Neural cell (in vitro differentiated cells): ENCODE measurements around the gene TBC1D5. TPM values are rescaled to one million over a fixed set of nuclear protein-coding genes. Genes with fewer than 3 reads are reported as not detected.

Source experiments
- H2AFZ ChIP-seq: fragments of 200-600, 300-800 bp; sonication (generic), shearing (Covaris generic); 2 replicates; pipeline ENCODE4 v1.6.0; 2014; ENCODE audit warnings: low read depth, mild to moderate bottlenecking, antibody characterized with exemption, low read length, moderate library complexity
- H3F3A ChIP-seq: fragments of 200-600 bp; shearing (Covaris generic); 2 replicates; pipeline ENCODE4 v1.6.1; 2016; ENCODE audit warnings: mild to moderate bottlenecking, moderate library complexity, mixed read lengths, antibody characterized with exemption, low read length; ENCODE audit not compliant: insufficient read depth, poor library complexity, severe bottlenecking
- H3K27ac ChIP-seq: fragments of 200-600, 300-800 bp; sonication (generic), shearing (Covaris generic); 2 replicates; pipeline ENCODE4 v1.5.1; 2014; ENCODE audit warnings: mild to moderate bottlenecking, low read length, moderate library complexity
- H3K27me3 ChIP-seq: fragments of 300-800, 200-600 bp; sonication (generic), shearing (Covaris generic); 2 replicates; pipeline ENCODE4 v1.6.0; 2014; ENCODE audit warnings: mild to moderate bottlenecking, low read depth, low read length, moderate library complexity; ENCODE audit not compliant: insufficient read depth
- H3K36me3 ChIP-seq: fragments of 300-800, 200-600 bp; sonication (generic), shearing (Covaris generic); 2 replicates; pipeline ENCODE4 v1.5.1; 2014; ENCODE audit warnings: mild to moderate bottlenecking, antibody characterized with exemption, low read length, moderate library complexity; ENCODE audit not compliant: insufficient read depth
- H3K4me2 ChIP-seq: fragments of 300-800, 200-600 bp; sonication (generic), shearing (Covaris generic); 2 replicates; pipeline ENCODE4 v1.6.0; 2014; ENCODE audit warnings: mild to moderate bottlenecking, low read length
- H3K4me3 ChIP-seq: fragments of 300-800, 200-600 bp; sonication (generic), shearing (Covaris generic); 2 replicates; pipeline ENCODE4 v1.5.1; 2014; ENCODE audit warnings: mild to moderate bottlenecking, low read length, moderate library complexity
- H3K79me2 ChIP-seq: fragments of 200-600 bp; shearing (Covaris generic); replicated peaks from 2 replicates; pipeline ENCODE4 v1.6.0; 2014; ENCODE audit warnings: mild to moderate bottlenecking, low read length, moderate library complexity; ENCODE audit not compliant: insufficient read depth
- H3K9ac ChIP-seq: fragments of 300-800, 200-600 bp; sonication (generic), shearing (Covaris generic); 2 replicates; pipeline ENCODE4 v1.6.1; 2016; ENCODE audit warnings: mild to moderate bottlenecking, low read length, mixed read lengths
- H3K9me2 ChIP-seq: fragments of 200-600 bp; shearing (Covaris generic); 2 replicates; pipeline ENCODE4 v1.6.1; 2016; ENCODE audit warnings: mild to moderate bottlenecking, low read length, mixed read lengths; ENCODE audit not compliant: insufficient read depth
- H3K9me3 ChIP-seq: fragments of 200-600, 300-800 bp; sonication (generic), shearing (Covaris generic); 2 replicates; pipeline ENCODE4 v1.6.1; 2016; ENCODE audit warnings: mild to moderate bottlenecking, mixed run types, low read length, moderate library complexity, mixed read lengths
- H4K20me1 ChIP-seq: fragments of 200-600 bp; shearing (Covaris generic); 2 replicates; pipeline ENCODE4 v1.6.1; 2016; ENCODE audit warnings: mild to moderate bottlenecking, mixed run types; ENCODE audit not compliant: insufficient read depth
- CTCF ChIP-seq: fragments of 450-650 bp; IDR thresholded peaks from 2 replicates; pipeline ENCODE4 v1.5.1; 2014; ENCODE audit warnings: antibody characterized with exemption, mild to moderate bottlenecking, moderate library complexity; ENCODE audit not compliant: poor library complexity, severe bottlenecking
- EP300 ChIP-seq: fragments of 450-650 bp; conservative IDR thresholded peaks from 2 replicates; pipeline ENCODE4 v1.6.1; 2014; ENCODE audit warnings: antibody characterized with exemption, mild to moderate bottlenecking, moderate library complexity; ENCODE audit not compliant: poor library complexity, severe bottlenecking
- EZH2 ChIP-seq: fragments of 200-600, 300-800 bp; shearing (Covaris generic), sonication (generic); IDR thresholded peaks from 2 replicates; pipeline ENCODE4 v1.6.1; 2014; ENCODE audit warnings: antibody characterized with exemption, low read length, borderline replicate concordance, mild to moderate bottlenecking; ENCODE audit not compliant: insufficient read depth, poor library complexity, severe bottlenecking
- MXI1 ChIP-seq: fragments of 450-650 bp; conservative IDR thresholded peaks from 2 replicates; pipeline ENCODE4 v1.6.1; 2014; ENCODE audit warnings: antibody characterized with exemption, mild to moderate bottlenecking; ENCODE audit not compliant: poor library complexity, severe bottlenecking
- POLR2AphosphoS5 ChIP-seq: IDR thresholded peaks from 2 replicates; pipeline ENCODE4 v1.6.1; 2012
- RAD21 ChIP-seq: fragments of 450-650 bp; conservative IDR thresholded peaks from 2 replicates; pipeline ENCODE4 v1.6.1; 2014; ENCODE audit warnings: antibody characterized with exemption, mild to moderate bottlenecking, moderate library complexity
- SMC3 ChIP-seq: fragments of 450-650 bp; conservative IDR thresholded peaks from 2 replicates; pipeline ENCODE4 v1.6.1; 2014; ENCODE audit warnings: antibody characterized with exemption, mild to moderate bottlenecking, moderate library complexity; ENCODE audit not compliant: poor library complexity
- TAF1 ChIP-seq: IDR thresholded peaks from 2 replicates; pipeline ENCODE4 v1.6.1; 2012; ENCODE audit warnings: low read depth
- polyA plus RNA-seq: library from polyadenylated mRNA; depleted of rRNA; stranded (reverse); fragments of >200 nt; gene quantifications from 2 replicates; pipeline ENCODE4 v1.2.3, GENCODE V29; 2014
- TF ChIP-seq, protein P1 (sequence below): IDR thresholded peaks from 2 replicates; pipeline ENCODE4 v1.6.1; 2012; ENCODE audit warnings: borderline replicate concordance

TBC1D5 gene
- polyA plus RNA-seq, 1 donor from 2014 or later: 28.3 TPM

GRCh38 chr3:17632401-17633100 lies 109.9 kb downstream of the TBC1D5 start:
- Histone ChIP-seq H3K9ac (no peak overlapping the region), H3K27me3 (no peaks in the 10 kb centered on the region), H3K27ac (no peak overlapping the region), H3F3A (no peaks in the 10 kb centered on the region), H4K20me1 (no peaks in the 10 kb centered on the region), H3K36me3 (no peaks in the 10 kb centered on the region), H3K4me2 (no peak overlapping the region), H3K4me3 (no peak overlapping the region), H3K9me2 (no peaks in the 10 kb centered on the region), H2AFZ (no peak overlapping the region), H3K9me3 (no peaks in the 10 kb centered on the region), H3K79me2 (no peaks in the 10 kb centered on the region)
- TF ChIP-seq CTCF (no peak), EZH2 (no peak)

- no peaks in the 10 kb centered on the region for H3K27me3 ChIP-seq
- H2AFZ ChIP-seq: no peak overlapping the region
- H3K4me2 ChIP-seq: no peak overlapping the region
- no peak for TF ChIP-seq POLR2AphosphoS5
- no peak for TF ChIP-seq MXI1
- TF ChIP-seq EP300: no peak
- TF ChIP-seq RAD21: no peak
- no peak for TF ChIP-seq TAF1
- TF ChIP-seq SMC3: no peak
- TF ChIP-seq CTCF: no peak
- TF ChIP-seq, protein P1, sequence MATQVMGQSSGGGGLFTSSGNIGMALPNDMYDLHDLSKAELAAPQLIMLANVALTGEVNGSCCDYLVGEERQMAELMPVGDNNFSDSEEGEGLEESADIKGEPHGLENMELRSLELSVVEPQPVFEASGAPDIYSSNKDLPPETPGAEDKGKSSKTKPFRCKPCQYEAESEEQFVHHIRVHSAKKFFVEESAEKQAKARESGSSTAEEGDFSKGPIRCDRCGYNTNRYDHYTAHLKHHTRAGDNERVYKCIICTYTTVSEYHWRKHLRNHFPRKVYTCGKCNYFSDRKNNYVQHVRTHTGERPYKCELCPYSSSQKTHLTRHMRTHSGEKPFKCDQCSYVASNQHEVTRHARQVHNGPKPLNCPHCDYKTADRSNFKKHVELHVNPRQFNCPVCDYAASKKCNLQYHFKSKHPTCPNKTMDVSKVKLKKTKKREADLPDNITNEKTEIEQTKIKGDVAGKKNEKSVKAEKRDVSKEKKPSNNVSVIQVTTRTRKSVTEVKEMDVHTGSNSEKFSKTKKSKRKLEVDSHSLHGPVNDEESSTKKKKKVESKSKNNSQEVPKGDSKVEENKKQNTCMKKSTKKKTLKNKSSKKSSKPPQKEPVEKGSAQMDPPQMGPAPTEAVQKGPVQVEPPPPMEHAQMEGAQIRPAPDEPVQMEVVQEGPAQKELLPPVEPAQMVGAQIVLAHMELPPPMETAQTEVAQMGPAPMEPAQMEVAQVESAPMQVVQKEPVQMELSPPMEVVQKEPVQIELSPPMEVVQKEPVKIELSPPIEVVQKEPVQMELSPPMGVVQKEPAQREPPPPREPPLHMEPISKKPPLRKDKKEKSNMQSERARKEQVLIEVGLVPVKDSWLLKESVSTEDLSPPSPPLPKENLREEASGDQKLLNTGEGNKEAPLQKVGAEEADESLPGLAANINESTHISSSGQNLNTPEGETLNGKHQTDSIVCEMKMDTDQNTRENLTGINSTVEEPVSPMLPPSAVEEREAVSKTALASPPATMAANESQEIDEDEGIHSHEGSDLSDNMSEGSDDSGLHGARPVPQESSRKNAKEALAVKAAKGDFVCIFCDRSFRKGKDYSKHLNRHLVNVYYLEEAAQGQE: no peak
- TF ChIP-seq EZH2: no peak
- H3K4me3 ChIP-seq: no peak overlapping the region
- no peaks in the 10 kb centered on the region for H3F3A ChIP-seq
- H3K36me3 ChIP-seq: no peaks in the 10 kb centered on the region
- H3K27ac ChIP-seq: no peak overlapping the region
- H3K9me3 ChIP-seq: no peaks in the 10 kb centered on the region
- H3K9me2 ChIP-seq: no peaks in the 10 kb centered on the region
- no peaks in the 10 kb centered on the region for H4K20me1 ChIP-seq
- H3K9ac ChIP-seq: no peak overlapping the region
- H3K79me2 ChIP-seq: no peaks in the 10 kb centered on the region
These were observed 110.8 kb downstream of the TBC1D5 start for GRCh38 chr3:17631609-17632008.
